MM.1S (cell line): ENCODE data around the gene ADH1C.

Source experiments
- EZH2 ChIP-seq: fragments of 300-600 bp; sonication (generic); optimal IDR thresholded peaks from 2 replicates; pipeline ENCODE3; 2017; ENCODE audit warnings: low read depth, mild to moderate bottlenecking, antibody characterized with exemption, low read length, mixed read lengths
- TF ChIP-seq, protein P1 (sequence below): fragments of 300-600 bp; sonication (generic); IDR thresholded peaks from 2 replicates; pipeline ENCODE4 v1.5.1; 2016; ENCODE audit warnings: antibody characterized with exemption, low read length, mixed read lengths

DNA sequence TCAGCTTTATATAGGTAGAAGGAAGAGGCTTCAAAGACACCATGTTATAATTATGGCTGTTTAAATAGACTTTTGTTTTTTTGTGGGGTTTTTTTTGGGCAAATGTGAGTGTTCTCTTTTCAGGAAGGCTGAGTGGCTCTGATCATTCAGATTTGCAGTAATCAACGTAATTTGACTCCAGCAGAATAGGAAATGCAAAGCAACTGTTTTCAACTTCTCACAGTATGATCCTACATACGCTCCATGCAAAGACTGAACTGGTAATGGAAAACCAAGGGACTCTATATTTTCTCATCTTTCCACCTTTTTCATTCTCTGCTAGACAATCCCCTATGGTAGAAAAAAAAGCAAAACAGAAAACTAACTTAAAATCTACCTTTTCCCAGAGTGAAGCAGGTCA is 42.2 kb downstream of the ADH1C start:
- TF ChIP-seq EZH2, result no peak
- TF ChIP-seq, protein P1, sequence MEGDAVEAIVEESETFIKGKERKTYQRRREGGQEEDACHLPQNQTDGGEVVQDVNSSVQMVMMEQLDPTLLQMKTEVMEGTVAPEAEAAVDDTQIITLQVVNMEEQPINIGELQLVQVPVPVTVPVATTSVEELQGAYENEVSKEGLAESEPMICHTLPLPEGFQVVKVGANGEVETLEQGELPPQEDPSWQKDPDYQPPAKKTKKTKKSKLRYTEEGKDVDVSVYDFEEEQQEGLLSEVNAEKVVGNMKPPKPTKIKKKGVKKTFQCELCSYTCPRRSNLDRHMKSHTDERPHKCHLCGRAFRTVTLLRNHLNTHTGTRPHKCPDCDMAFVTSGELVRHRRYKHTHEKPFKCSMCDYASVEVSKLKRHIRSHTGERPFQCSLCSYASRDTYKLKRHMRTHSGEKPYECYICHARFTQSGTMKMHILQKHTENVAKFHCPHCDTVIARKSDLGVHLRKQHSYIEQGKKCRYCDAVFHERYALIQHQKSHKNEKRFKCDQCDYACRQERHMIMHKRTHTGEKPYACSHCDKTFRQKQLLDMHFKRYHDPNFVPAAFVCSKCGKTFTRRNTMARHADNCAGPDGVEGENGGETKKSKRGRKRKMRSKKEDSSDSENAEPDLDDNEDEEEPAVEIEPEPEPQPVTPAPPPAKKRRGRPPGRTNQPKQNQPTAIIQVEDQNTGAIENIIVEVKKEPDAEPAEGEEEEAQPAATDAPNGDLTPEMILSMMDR, result no peak
